Coronary artery (tissue), 2 donors: Measurements from ENCODE around the gene OSER1.

ENCODE experiments used
- DNase-seq: peaks from one replicate; pipeline ENCODE4 v3.0.0-alpha.2; 2017; ENCODE audit warnings: low spot score
- H3K27ac ChIP-seq, 2 donors: fragments of 200-600 bp; sonication (generic); one replicate each; pipeline ENCODE4 v1.5.1; 2016 to 2019
- H3K4me3 ChIP-seq: fragments of 200-600 bp; sonication (generic); 2 replicates; pipeline ENCODE4 v1.5.1; 2016; ENCODE audit warnings: mild to moderate bottlenecking, moderate library complexity
- CTCF ChIP-seq: fragments of 200-600 bp; sonication (generic); IDR thresholded peaks from one replicate; pipeline ENCODE4 v1.5.1; 2019; ENCODE audit warnings: antibody characterized with exemption

Gene OSER1

GRCh38 chr20:44183282-44183681 is 27.3 kb downstream of the OSER1 start:
- DNase-seq: no peak
- TF ChIP-seq CTCF: no peak
- Histone ChIP-seq H3K27ac (peak overlapping the region; percentile 84 to 96), H3K4me3 (peak overlapping the region; percentile 87)

GRCh38 chr20:44182863-44183262 is 27.7 kb downstream of the OSER1 start:
- DNase-seq: no peak
- peak overlapping the region; percentile 84 to 96 for H3K27ac ChIP-seq

GRCh38 chr20:44182135-44182765 is 28.3 kb downstream of the OSER1 start:
- Histone ChIP-seq H3K27ac (peak overlapping the region; percentile 84 to 96), H3K4me3 (peak overlapping the region; percentile 87)

More at GRCh38 chr20:44182863-44183262, 27.7 kb downstream of the OSER1 start:
- peak overlapping the region; percentile 87 for H3K4me3 ChIP-seq
- no peak for TF ChIP-seq CTCF

GRCh38 chr20:44181611-44182010 is 29.0 kb downstream of the OSER1 start:
- Histone ChIP-seq H3K27ac (peak overlapping the region; percentile 84 to 96), H3K4me3 (peak overlapping the region; percentile 87)
- TF ChIP-seq CTCF: no peak
- DNase-seq: no peak

More at GRCh38 chr20:44182135-44182765, 28.3 kb downstream of the OSER1 start:
- no peak for DNase-seq
- no peak for TF ChIP-seq CTCF

- TF ChIP-seq CTCF: no peak
- DNase-seq: peak; percentile 84
- Histone ChIP-seq H3K27ac (peak overlapping the region; percentile 84 to 96), H3K4me3 (peak overlapping the region; percentile 87)
Observed at GRCh38 chr20:44180814-44181213, 29.8 kb downstream of the OSER1 start.

GRCh38 chr20:44176833-44177534 is 33.6 kb downstream of the OSER1 start:
- H3K27ac ChIP-seq: peak overlapping the region; percentile 31 to 82
- no peak for TF ChIP-seq CTCF
- peak; percentile 83 for DNase-seq
- peak overlapping the region; percentile 53 for H3K4me3 ChIP-seq
